GM10248 (cell line): ENCODE measurements around the gene TNK2.

Experiments used
- CTCF ChIA-PET: fragments of 300-600 bp; sonication (Branson Sonifier 250); formaldehyde crosslinking; extraction: SDS; loops from one replicate; lab custom pipeline; 2021; ENCODE audit warnings: antibody characterized with exemption; lab: Yijun Ruan, JAX
- POLR2A ChIA-PET: fragments of 350-650 bp; sonication (Branson Sonifier 250); formaldehyde crosslinking; extraction: SDS; loops from one replicate; lab custom pipeline; 2020; ENCODE audit warnings: antibody characterized with exemption; lab: Yijun Ruan, JAX
- DNase-seq: peaks from one replicate; pipeline ENCODE4 v3.0.0; 2012; ENCODE audit errors: extremely low spot score
- TF ChIP-seq, protein P1 (sequence below): IDR thresholded peaks from 2 replicates; pipeline ENCODE4 v1.5.1; 2012; ENCODE audit warnings: mild to moderate bottlenecking, low read depth; ENCODE audit errors: extremely low read depth, missing control alignments, control extremely low read depth

TNK2 gene

DNA sequence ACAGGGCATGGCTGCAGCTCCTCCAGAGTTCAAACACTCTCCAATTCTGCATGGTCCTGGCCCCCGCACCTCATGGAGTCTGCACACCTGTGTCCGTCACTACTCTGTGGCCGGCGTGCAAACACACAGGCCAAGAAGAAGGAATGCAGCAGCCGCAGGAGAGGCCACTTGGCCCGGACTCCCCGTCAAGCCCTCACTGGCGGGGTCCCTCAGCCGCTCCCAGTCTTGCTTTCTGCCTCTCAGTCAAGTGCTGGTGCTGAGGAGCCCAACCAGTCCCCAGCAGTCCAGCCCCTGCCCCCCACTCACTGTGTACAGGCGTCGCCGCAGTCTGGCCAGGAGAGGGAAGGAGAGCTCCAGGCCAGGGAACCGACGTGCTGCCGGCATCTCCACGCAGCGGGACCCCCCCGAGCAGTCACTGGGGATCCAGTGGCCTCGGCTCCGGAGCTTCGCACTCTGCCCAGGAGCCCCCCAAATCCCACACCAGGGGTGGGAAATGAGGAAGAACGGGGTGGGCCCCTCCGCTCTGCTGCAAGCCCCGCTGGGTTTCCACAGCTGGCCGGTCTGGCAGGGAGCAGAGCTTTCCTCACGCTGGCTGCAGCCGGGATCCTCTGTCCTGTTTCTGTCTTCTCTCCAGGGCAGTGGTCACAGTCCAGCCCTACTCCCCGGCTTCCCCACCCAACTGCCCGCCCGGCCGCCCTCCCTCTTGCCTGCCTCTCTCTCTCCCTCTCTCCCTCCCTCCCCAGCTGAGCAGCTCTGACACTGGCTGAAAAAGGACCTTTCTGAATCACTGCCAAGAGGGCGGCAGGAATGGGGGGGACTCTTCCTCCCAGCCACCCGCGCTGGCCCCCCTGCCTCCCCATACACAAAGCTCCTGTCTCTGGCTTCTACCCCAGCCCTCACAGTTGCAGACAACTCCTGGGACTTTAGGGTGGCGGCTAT lies 16.0 kb downstream of the TNK2 start:
- ChIA-PET CTCF (interaction anchor here (3.1 to 10.9 kb wide), 3 partner anchors 21 to 36 kb away, joined by 8 to 254 read pairs (median 136); no protein-coding TSS in a partner anchor), POLR2A (interaction anchor here (1.0 kb wide), 1 partner anchor 21 kb away, joined by 5 read pairs; no protein-coding TSS in a partner anchor)
- DNase-seq = no peak
- TF ChIP-seq, protein P1, sequence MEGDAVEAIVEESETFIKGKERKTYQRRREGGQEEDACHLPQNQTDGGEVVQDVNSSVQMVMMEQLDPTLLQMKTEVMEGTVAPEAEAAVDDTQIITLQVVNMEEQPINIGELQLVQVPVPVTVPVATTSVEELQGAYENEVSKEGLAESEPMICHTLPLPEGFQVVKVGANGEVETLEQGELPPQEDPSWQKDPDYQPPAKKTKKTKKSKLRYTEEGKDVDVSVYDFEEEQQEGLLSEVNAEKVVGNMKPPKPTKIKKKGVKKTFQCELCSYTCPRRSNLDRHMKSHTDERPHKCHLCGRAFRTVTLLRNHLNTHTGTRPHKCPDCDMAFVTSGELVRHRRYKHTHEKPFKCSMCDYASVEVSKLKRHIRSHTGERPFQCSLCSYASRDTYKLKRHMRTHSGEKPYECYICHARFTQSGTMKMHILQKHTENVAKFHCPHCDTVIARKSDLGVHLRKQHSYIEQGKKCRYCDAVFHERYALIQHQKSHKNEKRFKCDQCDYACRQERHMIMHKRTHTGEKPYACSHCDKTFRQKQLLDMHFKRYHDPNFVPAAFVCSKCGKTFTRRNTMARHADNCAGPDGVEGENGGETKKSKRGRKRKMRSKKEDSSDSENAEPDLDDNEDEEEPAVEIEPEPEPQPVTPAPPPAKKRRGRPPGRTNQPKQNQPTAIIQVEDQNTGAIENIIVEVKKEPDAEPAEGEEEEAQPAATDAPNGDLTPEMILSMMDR = no peak

DNA sequence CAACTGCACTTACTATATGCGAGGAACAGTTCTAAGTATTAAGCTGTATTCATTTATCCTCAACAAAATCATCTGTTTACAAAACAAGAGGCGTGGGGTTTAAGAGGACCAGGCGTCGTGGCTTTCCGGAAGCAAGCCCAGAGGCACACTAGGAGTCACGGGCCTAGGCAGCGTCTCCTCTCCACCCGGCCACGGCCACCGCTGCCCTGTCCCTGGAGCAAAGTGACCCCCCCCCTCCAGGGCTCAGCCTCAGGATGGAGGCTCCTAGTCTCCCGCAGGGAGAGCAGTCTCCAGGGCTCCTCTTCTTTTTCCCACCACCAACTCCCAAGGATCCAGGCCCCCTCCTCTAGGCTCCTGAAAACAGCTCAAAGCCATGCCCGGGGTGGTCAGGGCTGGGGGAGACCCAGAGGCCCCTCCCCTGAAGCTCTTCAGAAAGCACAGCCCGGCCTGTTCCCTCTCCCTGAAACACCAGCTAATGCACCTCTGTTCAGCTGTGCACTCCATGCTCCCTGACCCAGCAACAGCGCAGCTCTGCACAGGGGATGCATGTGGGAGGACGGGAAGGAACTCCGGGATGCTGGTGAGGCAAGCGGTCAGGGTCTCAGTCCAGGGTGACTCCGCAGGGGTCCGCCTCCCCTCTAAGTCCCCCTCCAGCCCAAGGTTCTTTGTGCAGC lies 16.8 kb downstream of the TNK2 start:
- TF ChIP-seq, protein P1 = no peak
- DNase-seq = no peak
- POLR2A ChIA-PET = no interaction called here
- CTCF ChIA-PET = interaction anchor here (10.3 to 10.9 kb wide), 2 partner anchors 22 to 35 kb away, joined by 136 to 254 read pairs; no protein-coding TSS in a partner anchor

DNA sequence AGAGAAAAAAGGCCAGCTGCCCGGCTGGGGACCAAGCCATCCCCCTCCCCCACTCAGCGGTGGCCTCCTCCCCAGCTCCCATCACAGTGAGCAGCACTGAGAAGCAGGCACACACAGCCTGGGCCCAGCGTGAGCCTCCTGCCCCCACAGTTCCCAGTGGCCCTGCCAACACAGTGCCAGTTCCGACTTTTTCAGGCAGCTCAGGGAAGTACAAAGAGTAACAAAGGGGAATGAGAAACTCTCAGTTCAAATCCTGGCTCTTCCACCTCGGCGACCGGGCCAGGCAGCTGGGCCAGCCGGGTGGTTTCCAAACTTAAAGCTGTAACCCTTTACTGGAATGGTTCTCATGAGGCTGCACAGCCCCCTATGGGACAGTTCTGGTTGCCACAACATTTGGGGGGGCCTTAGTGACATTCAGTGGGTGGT lies 18.5 kb downstream of the TNK2 start:
- ChIA-PET POLR2A (no interaction called here), CTCF (interaction anchor here (1.5 to 10.9 kb wide), 4 partner anchors 13 to 33 kb away, joined by 5 to 254 read pairs (median 72); partner anchors contain the start of gene TNK2)
- no peak for DNase-seq
- TF ChIP-seq, protein P1 = no peak

DNA sequence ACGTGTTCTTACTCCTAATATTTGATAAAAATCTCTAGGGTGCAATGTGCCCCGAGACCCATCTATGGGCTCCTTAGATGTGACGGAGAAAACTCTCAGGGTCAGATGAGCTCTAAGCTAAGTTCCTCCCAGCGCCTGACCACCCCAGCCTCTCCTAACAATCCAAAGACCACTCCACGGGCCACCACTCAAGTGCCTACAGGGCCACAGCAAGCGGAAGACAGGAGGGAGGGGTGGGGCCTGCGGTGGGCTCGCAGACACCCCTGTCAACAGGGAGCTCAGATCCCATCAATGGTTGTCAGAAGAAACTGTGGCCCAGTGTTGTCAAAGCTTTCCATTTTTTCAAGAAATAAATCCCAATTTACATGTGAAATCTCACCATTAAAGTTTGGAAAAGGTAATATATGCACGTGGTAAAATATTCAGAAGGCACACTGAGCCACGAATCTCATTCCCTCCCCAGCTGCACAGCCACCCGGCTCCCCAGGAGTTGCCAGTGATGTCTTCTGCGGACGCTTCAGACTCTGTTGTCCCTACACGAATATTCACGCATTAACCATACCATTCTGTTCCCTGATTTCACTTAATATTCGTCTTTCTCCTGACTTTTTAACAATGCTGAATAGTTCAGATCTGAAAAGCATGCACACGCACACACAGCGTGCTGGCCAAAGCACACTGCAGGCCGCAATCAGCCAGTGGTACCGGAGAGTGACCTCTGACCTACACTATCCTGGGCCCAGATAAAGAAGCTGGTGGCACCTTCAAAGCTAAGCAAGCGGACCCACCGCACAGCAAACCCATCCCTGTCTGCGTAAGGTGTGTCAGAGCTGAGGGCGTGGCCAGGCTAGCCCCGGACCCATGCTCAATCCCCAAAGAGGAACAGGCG lies 19.1 kb downstream of the TNK2 start:
- CTCF ChIA-PET = interaction anchor here (1.5 to 10.9 kb wide), 4 partner anchors 12 to 32 kb away, joined by 5 to 254 read pairs (median 72); partner anchors contain the start of gene TNK2
- TF ChIP-seq, protein P1 = no peak

DNA sequence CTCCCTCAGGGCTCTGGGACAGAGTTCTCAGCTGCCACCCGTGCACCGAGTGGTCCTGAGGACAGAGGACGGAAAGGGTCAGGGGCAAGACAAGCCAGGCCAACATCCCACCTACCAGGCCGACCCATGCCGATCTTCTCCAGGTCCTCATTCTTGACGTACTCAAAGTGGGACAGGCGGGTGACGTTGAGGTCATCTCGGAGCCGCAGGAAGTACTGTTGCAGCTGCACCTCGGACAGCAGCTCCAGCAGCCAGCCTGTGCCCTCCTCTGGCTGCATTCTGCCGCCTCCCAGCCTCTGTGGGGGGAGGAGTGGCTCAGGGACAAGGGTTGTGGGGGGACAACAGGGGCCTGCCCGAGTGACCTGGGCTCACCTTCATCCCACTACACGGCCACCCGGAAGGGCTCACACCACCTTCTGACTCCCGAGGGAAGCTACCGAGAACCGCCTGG lies 20.0 kb downstream of the TNK2 start:
- no peak for DNase-seq
- TF ChIP-seq, protein P1 = no peak
- CTCF ChIA-PET = interaction anchor here (1.5 to 10.9 kb wide), 4 partner anchors 11 to 31 kb away, joined by 5 to 254 read pairs (median 72); partner anchors contain the start of gene TNK2
- POLR2A ChIA-PET = no interaction called here

More for the DNA sequence above, 19.1 kb downstream of the TNK2 start:
- POLR2A ChIA-PET = no interaction called here
- DNase-seq = no peak
